Endothelial cell (in vitro differentiated cells): ENCODE measurements around the gene ALOX15. TPM values are rescaled to one million over a fixed set of nuclear protein-coding genes. Genes with fewer than 3 reads are reported as not detected.
A peak's percentile ranks its signal among the peaks of the same experiment; 100 is the strongest.
"Not testable (repeated sequence)": the region's sequence is repeated elsewhere in the genome, so short reads cannot be mapped to it uniquely, and the experiment has no call there.

Experiments
- DNase-seq: peaks from one replicate; pipeline ENCODE4 v3.0.0; 2021; ENCODE audit warnings: low spot score
- H3K27ac Mint-ChIP-seq: one replicate; pipeline ENCODE4 v1.8.0; 2021; ENCODE audit warnings: mixed read lengths, inconsistent platforms; ENCODE audit not compliant: unreplicated experiment
- H3K27me3 Mint-ChIP-seq: one replicate; pipeline ENCODE4 v1.8.0; 2021; ENCODE audit warnings: mild to moderate bottlenecking, moderate library complexity, mixed read lengths, inconsistent platforms; ENCODE audit not compliant: unreplicated experiment
- H3K36me3 Mint-ChIP-seq: one replicate; pipeline ENCODE4 v1.8.0; 2021; ENCODE audit warnings: mild to moderate bottlenecking, low read depth, mixed read lengths, inconsistent platforms; ENCODE audit not compliant: unreplicated experiment
- H3K4me1 Mint-ChIP-seq: one replicate; pipeline ENCODE4 v1.8.0; 2021; ENCODE audit warnings: mild to moderate bottlenecking, mixed read lengths, inconsistent platforms; ENCODE audit not compliant: unreplicated experiment
- H3K4me3 Mint-ChIP-seq: one replicate; pipeline ENCODE4 v1.8.0; 2021; ENCODE audit warnings: mild to moderate bottlenecking, mixed read lengths, inconsistent platforms; ENCODE audit not compliant: unreplicated experiment
- H3K9me3 Mint-ChIP-seq: one replicate; pipeline ENCODE4 v1.8.0; 2021; ENCODE audit warnings: mixed read lengths, inconsistent platforms; ENCODE audit not compliant: unreplicated experiment
- total RNA-seq: library from RNA; stranded (reverse); fragmentation: NEBNext Ultra II Directional; extraction: Animal tissue kit (Norgen Biotek cat#: 25700); gene quantifications from one replicate; pipeline ENCODE4 v1.2.1, GENCODE V29; 2021; ENCODE audit not compliant: unreplicated experiment
- TF ChIP-seq, protein P1 (sequence below): fragments of 200-600 bp; sonication (generic); IDR thresholded peaks from one replicate; pipeline ENCODE4 v1.5.0; 2021; ENCODE audit warnings: antibody characterized with exemption; ENCODE audit not compliant: unreplicated experiment

ALOX15 gene
- total RNA-seq, 1 donor from 2014 or later: 17.0 TPM

DNA sequence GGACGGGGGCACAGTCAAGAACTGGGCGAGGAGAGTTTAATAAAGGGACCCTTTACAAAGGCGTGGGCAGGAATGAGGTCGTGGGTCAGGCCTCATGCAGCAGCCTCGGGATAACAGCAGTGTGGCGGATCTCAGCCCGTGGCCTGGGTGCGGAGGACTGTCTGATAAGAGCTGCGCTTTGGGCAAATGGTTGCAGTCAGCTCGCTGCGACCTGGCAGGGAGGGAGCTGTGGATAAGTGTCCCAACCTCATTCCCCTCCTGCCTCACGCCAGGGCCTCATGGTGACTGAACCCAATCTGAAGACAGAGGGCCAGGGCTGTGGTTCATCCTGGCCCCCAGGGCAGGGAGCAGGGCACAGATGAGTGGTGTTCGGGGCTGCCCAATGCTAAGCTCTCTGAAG, 43.5 kb downstream of the ALOX15 start:
- no peak for DNase-seq
- Mint-ChIP-seq H3K27ac (peak overlapping the region; percentile 18), H3K27me3 (peaks cover 5% of the 10 kb centered on the region), H3K4me1 (peaks cover 4% of the 10 kb centered on the region), H3K4me3 (no peak overlapping the region), H3K36me3 (no peaks in the 10 kb centered on the region), H3K9me3 (no peaks in the 10 kb centered on the region)
- TF ChIP-seq, protein P1, sequence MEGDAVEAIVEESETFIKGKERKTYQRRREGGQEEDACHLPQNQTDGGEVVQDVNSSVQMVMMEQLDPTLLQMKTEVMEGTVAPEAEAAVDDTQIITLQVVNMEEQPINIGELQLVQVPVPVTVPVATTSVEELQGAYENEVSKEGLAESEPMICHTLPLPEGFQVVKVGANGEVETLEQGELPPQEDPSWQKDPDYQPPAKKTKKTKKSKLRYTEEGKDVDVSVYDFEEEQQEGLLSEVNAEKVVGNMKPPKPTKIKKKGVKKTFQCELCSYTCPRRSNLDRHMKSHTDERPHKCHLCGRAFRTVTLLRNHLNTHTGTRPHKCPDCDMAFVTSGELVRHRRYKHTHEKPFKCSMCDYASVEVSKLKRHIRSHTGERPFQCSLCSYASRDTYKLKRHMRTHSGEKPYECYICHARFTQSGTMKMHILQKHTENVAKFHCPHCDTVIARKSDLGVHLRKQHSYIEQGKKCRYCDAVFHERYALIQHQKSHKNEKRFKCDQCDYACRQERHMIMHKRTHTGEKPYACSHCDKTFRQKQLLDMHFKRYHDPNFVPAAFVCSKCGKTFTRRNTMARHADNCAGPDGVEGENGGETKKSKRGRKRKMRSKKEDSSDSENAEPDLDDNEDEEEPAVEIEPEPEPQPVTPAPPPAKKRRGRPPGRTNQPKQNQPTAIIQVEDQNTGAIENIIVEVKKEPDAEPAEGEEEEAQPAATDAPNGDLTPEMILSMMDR: no peak

DNA sequence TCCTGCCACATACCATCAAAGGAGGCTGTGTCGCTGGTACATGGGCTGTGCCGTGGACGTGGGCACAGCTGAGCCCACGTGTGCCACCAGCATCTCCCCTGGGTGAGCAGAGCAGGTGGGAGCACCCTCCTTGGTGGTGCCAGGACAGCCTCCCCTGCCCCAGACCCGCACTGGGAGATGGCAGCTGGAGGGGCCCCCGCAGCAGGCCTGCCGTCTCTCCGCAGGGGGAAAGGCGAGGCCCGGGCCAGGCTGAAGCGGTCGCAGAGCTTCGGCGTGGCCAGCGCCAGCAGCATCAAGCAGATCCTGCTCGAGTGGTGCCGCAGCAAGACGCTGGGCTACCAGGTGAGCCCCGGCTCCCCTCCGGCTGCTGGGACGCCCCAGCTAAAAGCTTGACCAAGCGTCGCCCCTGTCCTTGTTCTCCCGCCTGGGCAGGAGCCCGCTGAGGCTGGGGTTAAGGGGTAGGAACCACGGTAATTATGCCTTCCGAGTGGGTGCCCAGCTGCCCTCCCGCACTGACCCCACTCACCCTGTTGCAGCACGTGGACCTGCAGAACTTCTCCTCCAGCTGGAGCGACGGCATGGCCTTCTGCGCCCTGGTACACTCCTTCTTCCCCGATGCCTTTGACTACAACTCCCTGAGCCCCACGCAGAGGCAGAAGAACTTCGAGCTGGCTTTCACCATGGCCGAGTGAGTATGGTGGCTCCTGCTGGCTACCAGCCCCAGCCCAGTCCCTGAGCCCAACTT, 44.7 kb downstream of the ALOX15 start:
- Mint-ChIP-seq H3K36me3 (no peaks in the 10 kb centered on the region), H3K27ac (no peak overlapping the region), H3K27me3 (peaks cover 6% of the 10 kb centered on the region), H3K4me3 (no peak overlapping the region), H3K9me3 (no peaks in the 10 kb centered on the region), H3K4me1 (peaks cover 4% of the 10 kb centered on the region)
- peak; percentile 2 for DNase-seq
- TF ChIP-seq, protein P1: no peak

DNA sequence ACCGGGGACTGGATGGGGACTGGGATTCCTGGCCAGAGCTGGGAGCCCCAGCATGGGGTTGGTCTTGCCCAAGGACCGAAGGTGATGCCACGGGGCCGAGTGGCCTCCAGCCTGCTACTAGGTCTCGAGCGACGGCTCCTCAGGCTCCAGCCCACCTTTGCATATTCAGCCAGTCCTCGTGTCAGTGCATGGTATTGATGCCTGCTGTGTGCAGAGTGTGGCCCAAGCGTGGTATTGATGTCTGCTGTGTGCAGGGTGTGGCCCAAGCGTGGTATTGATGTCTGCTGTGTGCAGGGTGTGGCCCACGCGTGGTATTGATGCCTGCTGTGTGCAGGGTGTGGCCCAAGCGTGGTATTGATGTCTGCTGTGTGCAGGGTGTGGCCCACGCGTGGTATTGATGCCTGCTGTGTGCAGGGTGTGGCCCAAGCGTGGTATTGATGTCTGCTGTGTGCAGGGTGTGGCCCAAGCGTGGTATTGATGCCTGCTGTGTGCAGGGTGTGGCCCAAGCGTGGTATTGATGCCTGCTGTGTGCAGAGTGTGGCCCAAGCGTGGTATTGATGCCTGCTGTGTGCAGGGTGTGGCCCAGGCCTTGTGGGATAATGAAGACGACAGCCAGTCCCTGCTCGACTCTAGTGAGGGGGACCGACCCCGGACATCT, 45.7 kb downstream of the ALOX15 start:
- H3K4me1 Mint-ChIP-seq, H3K36me3 Mint-ChIP-seq, DNase-seq, H3K4me3 Mint-ChIP-seq, H3K27ac Mint-ChIP-seq, H3K27me3 Mint-ChIP-seq, H3K9me3 Mint-ChIP-seq: not testable (repeated sequence)

DNA sequence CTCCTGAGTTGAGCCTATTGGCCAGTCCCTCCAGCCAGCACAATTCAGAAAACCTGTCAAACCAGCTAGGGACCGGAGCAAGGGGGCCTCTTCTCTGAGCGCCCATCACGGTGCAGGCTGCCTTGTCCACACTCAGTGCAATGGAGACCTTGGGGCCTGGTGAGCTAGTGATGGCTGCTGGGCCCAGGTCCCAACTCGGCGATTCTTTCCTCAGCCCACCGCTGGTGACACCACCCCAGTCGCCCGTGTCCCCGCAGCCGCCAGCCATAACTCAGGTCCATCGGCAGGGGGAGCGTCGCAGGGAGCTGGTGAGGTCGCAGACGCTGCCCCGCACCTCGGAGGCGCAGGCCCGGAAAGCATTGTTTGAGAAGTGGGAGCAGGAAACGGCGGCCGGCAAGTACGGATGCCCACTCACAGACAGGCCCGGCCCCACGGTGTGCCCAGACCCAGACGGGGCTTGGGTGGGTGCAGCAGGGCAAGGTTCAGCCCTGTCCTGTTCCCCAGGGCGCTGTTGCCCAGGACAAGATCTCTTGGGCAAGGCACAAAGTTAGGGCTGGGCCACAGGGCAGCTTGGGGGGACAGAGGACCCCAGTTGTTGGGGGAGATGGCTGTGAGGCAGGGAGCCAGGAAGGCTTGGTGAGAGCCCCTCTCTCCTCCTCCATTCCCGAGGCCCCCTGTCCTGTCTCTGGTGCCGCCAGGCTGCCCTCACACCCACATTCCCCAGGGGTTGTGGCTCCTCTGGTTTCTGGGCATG, 46.4 kb downstream of the ALOX15 start:
- Mint-ChIP-seq H3K27ac (peak overlapping the region; percentile 52), H3K4me3 (no peak overlapping the region), H3K4me1 (peaks cover 10% of the 10 kb centered on the region), H3K36me3 (no peaks in the 10 kb centered on the region), H3K9me3 (no peaks in the 10 kb centered on the region), H3K27me3 (peaks cover 10% of the 10 kb centered on the region)
- TF ChIP-seq, protein P1: peak; percentile 48
- peak; percentile 69 for DNase-seq

DNA sequence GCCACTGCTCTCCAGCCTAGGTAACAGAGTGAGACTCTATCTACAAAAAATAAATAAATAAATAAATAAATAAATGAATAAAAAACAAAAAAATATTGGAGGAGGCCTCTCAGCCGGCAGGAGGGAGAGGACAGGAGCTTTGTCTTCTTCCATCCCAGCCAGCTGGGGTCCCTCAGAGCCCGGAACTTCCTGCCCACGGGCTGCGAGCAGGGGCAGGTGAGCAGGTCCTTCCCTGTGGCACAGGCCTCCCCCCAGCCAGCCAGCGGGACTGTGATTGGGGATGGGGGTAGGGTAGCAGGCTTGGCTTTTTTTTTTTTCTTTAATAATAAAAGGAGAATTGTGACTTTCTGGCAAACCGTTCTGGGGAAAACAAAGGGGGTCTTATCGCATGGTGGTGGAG, 47.1 kb downstream of the ALOX15 start:
- H3K36me3 Mint-ChIP-seq: no peaks in the 10 kb centered on the region
- peaks cover 10% of the 10 kb centered on the region for H3K4me1 Mint-ChIP-seq
- no peaks in the 10 kb centered on the region for H3K9me3 Mint-ChIP-seq
- DNase-seq: peak; percentile 1
- H3K27me3 Mint-ChIP-seq: peaks cover 11% of the 10 kb centered on the region
- TF ChIP-seq, protein P1: no peak
- no peak overlapping the region for H3K4me3 Mint-ChIP-seq
- H3K27ac Mint-ChIP-seq: no peak overlapping the region
